Measurements from ENCODE around the gene MKI67. TPM values are rescaled to one million over a fixed set of nuclear protein-coding genes. Genes with fewer than 3 reads are reported as not detected.

MKI67 gene
- total RNA-seq, 1 experiment from 2014 or later: 8.8 TPM

- in situ Hi-C loops (cut with HindIII; ENCODE audit: low pct_unique_long_range_greater_than_20kb, low sequenced_read_pairs): no loop called here
- no peak for DNase-seq (ENCODE audit: low read depth)
Measured at GRCh38 chr10:128121750-128122412, 4.3 kb downstream of the MKI67 start.

GRCh38 chr10:128116851-128117615, 9.2 kb downstream of the MKI67 start:
- in situ Hi-C loops (cut with HindIII; ENCODE audit: low pct_unique_long_range_greater_than_20kb, low sequenced_read_pairs): no loop called here
- no peak for DNase-seq (ENCODE audit: low read depth)

- DNase-seq (ENCODE audit: low read depth): no peak
- in situ Hi-C loops (cut with HindIII; ENCODE audit: low pct_unique_long_range_greater_than_20kb, low sequenced_read_pairs): no loop called here
Measured at GRCh38 chr10:128116187-128116586, 10.0 kb downstream of the MKI67 start.

- in situ Hi-C loops (cut with HindIII; ENCODE audit: low pct_unique_long_range_greater_than_20kb, low sequenced_read_pairs): no loop called here
Measured at GRCh38 chr10:128115356-128115755, 10.9 kb downstream of the MKI67 start.

GRCh38 chr10:128114901-128115300, 11.3 kb downstream of the MKI67 start:
- in situ Hi-C loops (cut with HindIII; ENCODE audit: low pct_unique_long_range_greater_than_20kb, low sequenced_read_pairs): no loop called here
- no peak for DNase-seq (ENCODE audit: low read depth)

More at GRCh38 chr10:128115356-128115755, 10.9 kb downstream of the MKI67 start:
- DNase-seq (ENCODE audit: low read depth): no peak

GRCh38 chr10:128113026-128113425, 13.2 kb downstream of the MKI67 start:
- in situ Hi-C loops (cut with HindIII; ENCODE audit: low pct_unique_long_range_greater_than_20kb, low sequenced_read_pairs): no loop called here

GRCh38 chr10:128111696-128112095, 14.5 kb downstream of the MKI67 start:
- in situ Hi-C loops (cut with HindIII; ENCODE audit: low pct_unique_long_range_greater_than_20kb, low sequenced_read_pairs): no loop called here
- DNase-seq (ENCODE audit: low read depth): no peak

More at GRCh38 chr10:128113026-128113425, 13.2 kb downstream of the MKI67 start:
- no peak for DNase-seq (ENCODE audit: low read depth)

GRCh38 chr10:128110339-128110738, 15.9 kb downstream of the MKI67 start:
- in situ Hi-C loops (cut with HindIII; ENCODE audit: low pct_unique_long_range_greater_than_20kb, low sequenced_read_pairs): no loop called here
- no peak for DNase-seq (ENCODE audit: low read depth)

- in situ Hi-C loops (cut with HindIII; ENCODE audit: low pct_unique_long_range_greater_than_20kb, low sequenced_read_pairs): no loop called here
- DNase-seq (ENCODE audit: low read depth): no peak
Measured at GRCh38 chr10:128109707-128110106, 16.5 kb downstream of the MKI67 start.

- no peak for DNase-seq (ENCODE audit: low read depth)
- in situ Hi-C loops (cut with HindIII; ENCODE audit: low pct_unique_long_range_greater_than_20kb, low sequenced_read_pairs): no loop called here
Measured at GRCh38 chr10:128105383-128105782, 20.8 kb downstream of the MKI67 start.

GRCh38 chr10:128103229-128103714, 23.0 kb downstream of the MKI67 start:
- no peak for DNase-seq (ENCODE audit: low read depth)
- in situ Hi-C loops (cut with HindIII; ENCODE audit: low pct_unique_long_range_greater_than_20kb, low sequenced_read_pairs): no loop called here

- in situ Hi-C loops (cut with HindIII; ENCODE audit: low pct_unique_long_range_greater_than_20kb, low sequenced_read_pairs): no loop called here
- DNase-seq (ENCODE audit: low read depth): no peak
Measured at GRCh38 chr10:128102480-128103228, 23.6 kb downstream of the MKI67 start.

GRCh38 chr10:128101901-128102300, 24.3 kb downstream of the MKI67 start:
- in situ Hi-C loops (cut with HindIII; ENCODE audit: low pct_unique_long_range_greater_than_20kb, low sequenced_read_pairs): no loop called here
- no peak for DNase-seq (ENCODE audit: low read depth)

- no peak for DNase-seq (ENCODE audit: low read depth)
- in situ Hi-C loops (cut with HindIII; ENCODE audit: low pct_unique_long_range_greater_than_20kb, low sequenced_read_pairs): no loop called here
Measured at GRCh38 chr10:128099901-128100300, 26.3 kb downstream of the MKI67 start.

GRCh38 chr10:128098631-128099030, 27.6 kb downstream of the MKI67 start:
- in situ Hi-C loops (cut with HindIII; ENCODE audit: low pct_unique_long_range_greater_than_20kb, low sequenced_read_pairs): no loop called here
- DNase-seq (ENCODE audit: low read depth): no peak

GRCh38 chr10:128097783-128098182, 28.4 kb downstream of the MKI67 start:
- in situ Hi-C loops (cut with HindIII; ENCODE audit: low pct_unique_long_range_greater_than_20kb, low sequenced_read_pairs): no loop called here
- DNase-seq (ENCODE audit: low read depth): no peak

- in situ Hi-C loops (cut with HindIII; ENCODE audit: low pct_unique_long_range_greater_than_20kb, low sequenced_read_pairs): no loop called here
- DNase-seq (ENCODE audit: low read depth): no peak
Measured at GRCh38 chr10:128096486-128097199, 29.6 kb downstream of the MKI67 start.

- in situ Hi-C loops (cut with HindIII; ENCODE audit: low pct_unique_long_range_greater_than_20kb, low sequenced_read_pairs): no loop called here
- DNase-seq (ENCODE audit: low read depth): no peak
Measured at GRCh38 chr10:128095753-128096469, 30.3 kb downstream of the MKI67 start.

Data from Caki2 (cell line).